ENCODE results near the gene GLG1.
A peak's percentile ranks its signal among the peaks of the same experiment; 100 is the strongest.

GLG1 gene

DNA sequence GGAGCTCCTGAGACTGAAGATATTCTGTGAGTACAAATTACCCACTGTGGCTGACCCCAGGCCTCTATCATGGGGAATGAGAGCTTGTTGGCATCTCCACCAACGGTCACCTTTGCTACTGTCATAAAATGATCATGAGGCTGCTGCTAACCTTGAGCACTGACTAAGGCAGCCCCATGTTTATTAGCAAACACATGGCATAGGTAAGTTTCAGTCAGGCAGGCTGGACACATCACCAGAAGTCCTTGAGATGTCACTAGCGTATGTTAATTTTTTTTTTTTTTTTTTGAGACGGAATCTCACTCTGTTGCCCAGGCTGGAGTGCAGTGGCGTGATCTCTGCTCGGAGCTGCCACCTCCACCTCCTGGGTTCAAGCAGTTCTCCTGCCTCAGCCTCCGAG, 1.5 kb upstream of the GLG1 start:
- no peak for DNase-seq

DNA sequence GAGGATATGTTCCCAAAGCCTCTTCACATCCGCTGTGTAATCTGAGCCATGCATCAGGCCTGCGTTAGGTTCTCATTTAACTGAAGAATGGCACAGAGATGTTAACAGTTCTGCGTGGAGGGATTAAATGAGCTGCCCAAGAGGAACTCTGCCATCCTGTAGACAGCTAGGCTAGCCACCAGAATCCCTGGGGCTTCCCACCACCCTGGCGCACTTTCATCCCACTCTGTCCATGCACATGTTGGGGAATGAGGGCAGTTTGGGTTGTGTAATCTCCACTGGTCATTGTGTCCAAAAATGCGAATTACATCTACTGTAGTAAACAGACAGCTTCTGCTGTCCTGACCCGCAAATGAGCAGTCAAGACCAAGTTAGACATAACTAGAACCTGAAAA, 1.0 kb upstream of the GLG1 start:
- DNase-seq: peak; percentile 28

DNA sequence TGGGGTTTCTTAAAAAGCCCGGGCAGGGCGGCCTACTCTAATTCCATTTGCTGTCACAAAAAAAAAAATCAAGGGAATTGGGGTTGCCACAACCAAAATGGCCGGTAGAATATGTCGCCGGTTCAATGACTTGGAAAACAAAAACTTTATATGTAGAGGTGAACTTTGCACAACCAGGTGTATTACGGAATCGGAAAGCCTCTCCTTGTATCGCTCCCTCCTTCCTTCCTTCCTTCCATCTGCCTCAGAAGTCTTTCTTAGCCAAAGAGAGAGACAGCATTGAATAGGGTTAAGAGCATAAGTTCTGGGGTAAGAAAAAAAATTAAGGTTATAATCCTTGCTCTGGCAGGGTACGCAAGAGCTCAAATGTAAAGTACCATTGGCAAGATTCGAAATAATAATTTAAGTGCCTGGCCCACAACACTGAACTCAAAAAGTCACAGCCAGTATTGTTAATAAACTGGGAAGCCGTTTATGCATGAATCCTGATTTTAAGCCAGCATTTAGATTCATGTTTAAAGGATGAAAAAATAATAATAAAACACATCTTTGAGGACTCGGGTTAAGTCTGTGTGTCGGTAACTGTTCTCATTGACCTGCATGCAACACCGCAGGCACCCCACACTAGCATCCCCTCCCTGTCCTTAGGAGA, 522 bp upstream of the GLG1 start:
- no peak for DNase-seq

DNA sequence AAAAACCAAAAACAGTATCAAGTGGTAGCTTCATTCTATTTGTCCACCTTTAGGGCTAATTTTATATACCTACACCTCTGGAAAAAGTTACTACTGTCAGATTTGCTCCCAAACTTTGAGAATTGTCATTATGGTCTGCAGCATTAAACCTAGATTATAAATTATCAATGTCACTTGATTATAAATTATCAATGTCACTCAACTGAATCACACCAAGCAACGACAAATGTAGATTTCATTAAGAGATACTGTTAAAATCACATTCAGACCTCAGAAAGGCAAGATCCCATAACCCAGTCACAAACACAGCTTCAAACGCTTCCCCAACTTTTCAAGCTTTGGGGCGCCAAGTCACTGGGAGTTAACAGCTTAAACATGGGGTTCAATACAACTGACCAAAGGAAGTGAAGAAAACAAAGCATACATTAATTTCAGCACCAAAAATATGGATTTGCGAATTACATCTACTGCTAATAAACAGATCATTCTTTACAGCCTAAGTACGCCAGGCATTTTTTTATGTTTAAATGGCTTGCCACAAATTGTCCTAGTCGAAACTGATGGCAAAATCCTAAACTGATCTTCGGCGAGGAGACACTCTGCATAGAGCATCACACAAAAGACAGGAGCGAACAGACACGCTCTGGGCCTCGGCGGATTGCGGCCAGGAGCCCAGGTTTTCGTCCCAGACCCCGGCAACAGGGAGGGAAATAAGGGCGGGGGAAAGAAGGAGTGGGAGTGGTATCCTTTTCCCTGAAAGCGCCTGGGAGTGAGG, 981 bp downstream of the GLG1 start:
- peak; percentile 34 for DNase-seq

DNA sequence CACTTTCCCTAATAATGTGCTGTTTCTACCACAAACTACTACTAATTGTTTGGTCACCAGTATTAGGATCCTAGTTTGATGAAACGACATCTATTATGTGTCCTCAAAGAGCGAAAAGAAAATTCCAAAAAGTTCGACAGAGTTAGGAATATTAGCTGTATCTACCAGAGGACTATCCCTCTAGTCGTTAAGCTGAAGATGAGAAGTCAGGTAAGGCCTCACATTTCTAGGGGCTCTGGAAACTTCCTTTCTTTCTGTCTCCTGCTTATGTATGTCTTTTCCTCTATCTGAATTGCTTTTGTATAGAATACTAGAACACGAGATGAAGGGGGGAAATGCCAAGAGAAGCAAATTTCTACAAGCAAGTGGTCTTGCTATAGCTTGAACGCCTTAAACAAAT, 1.6 kb downstream of the GLG1 start:
- DNase-seq: no peak

DNA sequence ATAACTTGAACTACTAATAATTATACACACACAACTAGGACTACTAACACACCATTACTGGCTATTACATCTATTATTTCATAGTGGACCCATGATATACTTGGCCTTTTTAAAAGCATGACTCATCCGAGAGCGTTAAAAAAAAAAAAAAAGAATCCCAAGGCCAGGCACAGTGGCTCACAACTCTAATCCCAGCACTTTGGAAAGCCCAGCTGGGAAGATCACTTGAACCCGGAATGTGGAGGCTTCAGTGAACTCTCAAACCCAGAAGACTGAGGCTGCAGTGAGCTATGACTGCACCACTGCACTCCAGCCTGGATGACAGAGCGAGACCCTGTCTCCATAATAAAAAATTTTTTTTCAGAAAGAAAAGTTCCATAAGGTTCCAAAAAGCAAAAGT, 3.1 kb downstream of the GLG1 start:
- no peak for DNase-seq

DNA sequence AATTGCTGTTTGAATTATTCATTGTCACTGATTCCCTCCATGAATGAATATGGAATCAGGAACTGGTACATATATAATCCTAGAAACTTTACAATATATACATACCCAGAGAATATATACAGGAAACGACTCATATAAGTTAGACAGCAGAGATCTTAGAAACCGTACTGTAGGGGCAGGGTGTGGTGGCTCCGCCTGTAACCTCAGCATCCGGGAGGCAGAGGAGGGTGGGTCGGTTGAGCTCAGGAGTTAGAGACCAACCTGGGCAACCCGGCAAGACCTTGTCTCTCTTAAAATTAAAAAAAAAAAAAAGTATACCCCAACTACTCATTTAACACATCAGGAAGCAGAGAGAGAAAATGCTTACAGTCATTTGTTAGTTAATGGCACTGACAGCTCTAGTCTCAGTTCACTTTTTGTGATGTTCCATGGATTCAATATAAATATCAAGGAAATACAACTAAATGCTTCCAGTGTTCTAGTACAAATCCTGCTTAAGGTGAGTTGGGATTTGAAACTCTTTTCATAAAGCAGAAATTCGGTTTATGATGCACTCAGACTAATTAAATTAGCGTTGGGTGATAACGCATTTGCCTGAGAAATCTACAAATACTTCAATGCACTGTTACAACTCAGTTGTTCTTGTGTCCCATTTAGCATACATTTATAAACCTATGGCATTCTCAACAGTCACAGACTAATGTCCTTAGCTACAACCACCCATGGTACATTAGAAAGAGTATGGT, 5.6 kb downstream of the GLG1 start:
- DNase-seq: no peak

DNA sequence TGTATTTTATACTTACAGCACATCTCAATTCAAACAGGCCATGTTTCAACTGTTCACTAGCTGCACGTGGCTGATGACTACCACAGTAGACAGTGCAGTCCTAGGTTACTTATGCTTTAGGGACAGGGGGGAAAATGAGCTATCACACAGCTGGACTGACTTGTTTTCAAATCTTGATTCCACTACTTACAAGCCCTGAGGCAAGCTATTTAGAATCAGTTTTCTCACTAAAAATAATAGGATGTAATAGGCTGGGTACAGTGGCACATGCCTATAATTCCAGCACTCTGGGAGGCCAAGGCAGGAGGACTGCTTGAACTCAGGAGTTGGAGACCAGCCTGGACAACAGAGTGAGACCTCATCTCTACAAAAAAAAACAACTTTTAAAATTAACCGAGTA, 10.3 kb downstream of the GLG1 start:
- no peak for DNase-seq

DNA sequence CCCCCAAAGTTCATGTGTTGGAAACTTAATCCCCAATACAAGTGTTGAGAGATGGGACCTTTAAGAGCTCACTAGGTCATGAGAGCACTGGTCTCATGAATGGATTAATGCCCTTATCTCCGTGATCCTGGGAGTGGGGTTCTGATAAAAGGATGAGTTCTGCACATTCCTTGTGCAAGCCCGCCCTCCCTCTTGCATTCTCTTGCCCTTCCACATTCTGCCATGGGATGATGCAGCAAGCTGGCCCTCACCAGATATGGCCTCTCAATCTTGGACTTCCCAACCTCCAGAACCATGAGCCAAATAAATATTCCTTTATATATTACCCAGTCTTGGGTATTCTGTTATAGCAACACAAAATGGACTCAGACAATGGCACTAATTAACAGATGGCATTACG, 14.1 kb downstream of the GLG1 start:
- no peak for DNase-seq

DNA sequence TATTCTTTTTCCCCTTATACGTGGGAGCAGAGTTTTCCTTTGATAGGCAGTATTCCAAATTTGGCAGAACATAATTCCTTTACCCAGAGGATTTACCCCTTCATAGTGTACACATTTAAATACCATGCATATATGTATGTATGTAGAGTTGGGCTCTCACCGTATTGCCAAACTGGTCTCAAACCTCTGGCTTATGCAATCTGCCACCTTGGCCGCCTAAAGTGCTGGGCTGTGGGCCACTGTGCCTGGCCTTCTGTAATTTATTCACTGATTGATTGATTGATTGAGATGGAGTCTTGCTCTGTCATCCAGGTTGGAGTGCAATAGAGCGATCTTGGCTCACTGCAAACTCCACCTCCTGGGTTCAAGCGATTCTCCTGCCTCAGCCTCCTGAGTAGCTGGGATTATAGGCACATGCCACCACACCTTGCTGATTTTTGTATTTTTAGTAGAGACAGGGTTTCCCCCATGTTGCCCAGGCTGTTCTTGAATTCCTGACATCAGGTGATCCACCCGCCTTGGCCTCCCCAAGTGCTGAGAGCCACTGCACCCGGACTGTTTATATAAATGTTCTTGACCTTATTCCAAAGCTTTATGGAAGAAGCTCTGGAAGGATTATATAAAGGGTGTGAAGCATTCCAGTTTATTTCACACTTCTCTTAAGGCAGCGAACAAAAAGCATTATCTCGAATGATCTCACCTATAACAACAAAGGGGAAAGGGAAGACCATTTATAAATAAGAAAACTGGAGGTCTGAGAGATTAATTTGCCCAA, 14.9 kb downstream of the GLG1 start:
- no peak for DNase-seq

DNA sequence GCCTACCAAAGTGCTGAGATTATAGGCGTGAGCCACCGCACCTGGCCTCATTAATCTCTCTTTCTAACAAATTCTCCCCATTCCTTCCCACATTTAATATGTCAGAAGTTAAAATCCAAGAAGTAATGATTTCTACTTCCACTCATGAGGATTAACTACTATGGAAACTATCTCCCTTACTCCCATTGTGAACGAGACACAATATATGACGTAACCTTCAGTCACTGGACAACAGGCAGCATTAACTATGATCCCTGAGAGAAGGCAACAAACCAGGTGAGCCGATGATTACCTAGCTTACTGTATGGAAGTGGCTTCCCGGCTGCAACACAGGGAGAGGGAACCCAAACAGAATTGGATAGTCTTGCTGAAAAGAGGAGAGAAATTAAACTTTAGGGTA, 20.0 kb downstream of the GLG1 start:
- no peak for DNase-seq

DNA sequence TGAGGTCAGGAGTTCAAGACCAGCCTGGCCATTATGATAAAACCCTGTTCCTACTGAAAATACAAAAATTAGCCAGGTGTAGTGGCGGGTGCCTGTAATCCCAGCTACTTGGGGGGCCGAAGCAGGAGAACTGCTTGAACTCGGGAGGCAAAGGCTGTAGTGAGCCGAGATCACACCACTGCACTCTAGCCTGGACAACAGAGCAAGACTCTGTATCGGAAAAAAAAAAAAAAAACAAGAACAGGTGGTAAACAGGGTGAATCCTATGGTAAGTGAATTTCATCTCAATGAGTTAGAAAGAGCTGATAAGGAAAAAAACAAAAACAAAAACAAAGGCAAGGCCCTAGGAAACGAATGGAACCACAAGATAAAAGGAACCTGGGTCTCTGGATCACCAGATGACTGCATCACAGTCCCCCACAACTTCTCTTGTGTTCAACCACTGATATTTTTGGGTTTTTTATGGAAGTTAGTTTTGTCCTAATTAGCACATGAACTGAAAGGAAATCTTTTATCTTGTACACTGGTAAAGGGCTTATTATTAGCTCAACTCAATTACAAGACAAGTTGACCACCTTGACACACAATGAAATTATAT, 21.0 kb downstream of the GLG1 start:
- no peak for DNase-seq

DNA sequence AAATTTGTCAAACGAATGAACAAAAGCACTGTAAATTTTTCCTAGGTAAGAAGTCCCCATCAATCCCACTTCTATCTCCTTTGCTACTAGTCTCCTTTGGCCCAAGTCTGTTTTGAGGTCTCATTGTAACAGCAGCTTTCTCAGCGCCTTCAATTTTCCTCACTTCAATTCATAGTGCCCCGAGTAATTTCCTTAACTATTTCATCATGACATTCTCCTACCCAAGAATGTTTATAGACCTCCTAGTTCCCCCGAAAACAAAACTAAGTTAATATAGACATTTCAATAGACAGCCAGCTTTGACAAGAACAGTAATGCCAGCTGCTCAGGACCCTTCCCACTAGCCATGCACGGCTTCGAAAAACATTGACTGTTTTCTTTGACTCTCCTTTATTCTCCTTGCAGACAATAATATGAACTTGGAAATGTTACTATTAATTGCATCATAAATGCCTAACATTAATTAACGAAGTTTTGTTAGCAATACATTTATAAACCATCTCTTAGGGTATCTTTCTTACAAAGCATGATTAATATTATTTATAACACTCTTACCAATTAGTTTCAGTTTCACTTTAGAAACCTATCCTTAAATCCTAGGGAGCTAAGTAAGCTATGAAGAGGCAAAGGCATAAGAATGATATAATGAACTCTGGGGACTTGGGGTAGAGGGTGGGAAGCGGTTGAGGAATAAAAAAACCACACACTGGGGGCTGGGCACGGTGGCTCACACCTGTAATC, 22.8 kb downstream of the GLG1 start:
- peak; percentile 46 for DNase-seq

DNA sequence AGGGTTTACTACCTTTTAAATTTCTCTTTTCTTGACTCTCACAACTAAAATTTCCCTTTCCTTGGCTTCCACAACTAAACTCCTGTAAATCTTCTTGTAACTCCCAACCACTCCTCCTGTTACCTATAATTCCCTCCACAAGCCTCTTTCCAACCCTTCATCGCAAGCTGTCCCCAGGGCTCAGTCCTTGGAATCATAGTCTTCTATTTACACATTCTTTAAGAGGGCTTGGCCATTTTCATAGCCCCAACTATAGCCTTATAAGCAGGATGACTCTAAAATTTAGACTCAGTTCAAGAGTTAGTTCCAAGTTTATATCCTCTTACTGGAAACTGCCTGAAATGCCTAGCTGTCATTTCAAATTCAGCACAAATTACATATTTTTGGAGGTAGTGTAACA, 23.9 kb downstream of the GLG1 start:
- DNase-seq: no peak

DNA sequence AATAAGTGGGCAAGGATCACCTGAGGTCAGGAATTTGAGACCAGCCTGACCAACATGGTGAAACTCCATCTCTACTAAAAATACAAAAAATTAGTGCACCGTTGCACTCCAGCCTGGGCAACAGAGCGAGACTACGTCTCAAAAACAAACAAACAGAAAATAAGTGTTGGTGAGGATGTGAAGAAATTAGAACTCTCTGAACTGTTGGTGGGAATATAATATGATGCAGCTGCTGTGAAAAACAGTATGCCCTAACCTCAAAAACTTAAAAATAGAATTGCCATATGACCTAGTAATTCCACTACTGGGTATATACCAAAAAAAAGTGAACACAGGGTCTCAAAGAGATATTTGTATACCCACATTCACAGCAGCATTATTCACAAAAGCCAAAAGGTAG, 26.1 kb downstream of the GLG1 start:
- no peak for DNase-seq

DNA sequence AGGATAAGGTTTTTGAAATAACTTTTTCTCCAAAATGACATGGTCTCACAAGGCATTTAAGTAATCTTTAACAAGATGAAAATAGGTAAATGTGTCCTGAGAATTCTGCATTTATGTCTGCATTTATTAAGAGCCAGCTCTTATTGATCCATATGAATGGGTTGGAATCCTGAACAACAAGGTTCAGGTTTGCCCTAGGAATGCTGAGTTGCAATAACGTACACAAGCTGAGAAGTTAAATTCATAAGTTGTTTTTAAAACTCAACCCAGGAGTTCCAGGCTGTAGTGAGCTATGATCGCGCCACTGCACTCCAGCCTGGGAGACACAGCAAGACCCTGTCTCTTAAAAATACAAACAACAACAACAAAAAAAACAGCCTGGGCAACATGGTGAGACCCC, 28.1 kb downstream of the GLG1 start:
- no peak for DNase-seq

DNA sequence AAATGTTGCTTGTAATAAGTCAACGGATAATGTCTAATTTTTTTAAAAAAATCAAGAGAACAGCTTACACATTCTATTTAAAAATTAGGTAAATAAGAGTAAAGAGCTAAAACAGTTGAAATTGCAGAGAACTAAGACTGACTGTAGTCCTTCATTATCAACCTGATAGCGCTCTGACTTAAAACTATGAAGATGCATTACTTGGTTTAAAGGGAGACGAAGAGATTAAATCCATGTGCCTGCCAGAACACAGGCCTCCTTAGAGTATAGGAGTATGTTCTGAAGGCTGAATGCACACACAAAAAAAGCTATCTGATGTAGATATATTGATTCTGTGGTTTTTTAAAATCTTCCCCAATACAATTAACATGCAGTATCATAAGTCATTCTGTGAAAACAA, 28.5 kb downstream of the GLG1 start:
- DNase-seq: no peak

DNA sequence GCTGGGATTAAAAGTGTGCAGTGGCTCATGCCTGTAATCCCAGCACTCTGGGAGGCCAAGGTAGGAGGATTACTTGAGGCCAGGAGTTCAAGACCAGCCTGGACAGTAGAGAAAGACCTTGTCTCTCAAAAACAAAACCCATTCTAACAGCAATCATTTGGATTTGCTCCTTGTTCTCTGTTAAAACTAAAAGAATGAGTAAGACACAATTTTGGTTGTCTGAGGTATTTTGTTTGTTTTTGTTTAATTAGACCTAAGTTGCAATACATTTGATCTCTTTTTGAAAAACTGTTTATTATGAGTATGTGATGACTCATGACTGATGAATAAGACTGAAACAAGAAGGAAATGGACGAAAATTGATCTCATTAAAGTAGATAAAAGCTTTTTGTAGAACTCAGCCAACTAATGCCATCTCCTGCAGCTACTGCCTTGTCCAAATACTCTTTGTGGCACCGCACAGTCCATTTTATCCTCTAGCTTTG, 29.0 kb downstream of the GLG1 start:
- DNase-seq: peak; percentile 61

DNA sequence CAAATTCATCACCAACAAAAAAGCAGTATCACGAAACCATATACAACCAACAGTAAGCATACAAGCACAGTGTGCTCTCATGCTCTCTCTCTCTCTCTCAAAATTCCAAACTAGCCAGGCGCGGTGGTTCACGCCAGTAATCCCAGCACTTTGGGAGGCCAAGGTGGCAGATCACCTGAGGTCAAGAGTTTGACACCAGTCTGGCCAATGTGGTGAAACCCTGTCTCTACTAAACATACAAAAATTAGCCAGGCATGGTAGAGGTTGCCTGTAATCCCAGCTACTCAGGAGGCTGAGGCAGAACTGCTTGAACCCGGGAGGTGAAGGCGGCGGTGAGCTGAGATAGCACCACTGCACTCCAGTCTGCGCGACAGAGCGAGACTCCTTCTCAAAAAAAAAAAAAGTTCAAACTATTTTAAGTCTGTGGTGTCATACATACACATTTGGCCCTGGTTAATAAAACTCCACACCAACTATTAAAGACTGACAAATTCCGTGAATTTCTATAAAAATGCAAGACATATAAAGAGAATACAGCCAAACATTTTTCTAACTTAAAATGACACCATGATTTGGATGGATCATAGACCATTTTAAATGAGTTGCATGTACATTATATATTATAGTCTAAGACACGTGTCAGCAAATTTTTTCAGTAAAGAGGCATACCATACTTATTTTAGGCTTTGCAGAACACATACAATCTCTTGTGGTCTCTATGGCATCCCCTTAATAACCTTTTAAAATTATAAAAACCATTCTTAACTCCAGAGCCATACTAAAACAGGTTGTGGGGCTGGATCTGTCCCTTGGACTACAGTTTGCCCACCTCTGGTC, 30.9 kb downstream of the GLG1 start:
- no peak for DNase-seq

DNA sequence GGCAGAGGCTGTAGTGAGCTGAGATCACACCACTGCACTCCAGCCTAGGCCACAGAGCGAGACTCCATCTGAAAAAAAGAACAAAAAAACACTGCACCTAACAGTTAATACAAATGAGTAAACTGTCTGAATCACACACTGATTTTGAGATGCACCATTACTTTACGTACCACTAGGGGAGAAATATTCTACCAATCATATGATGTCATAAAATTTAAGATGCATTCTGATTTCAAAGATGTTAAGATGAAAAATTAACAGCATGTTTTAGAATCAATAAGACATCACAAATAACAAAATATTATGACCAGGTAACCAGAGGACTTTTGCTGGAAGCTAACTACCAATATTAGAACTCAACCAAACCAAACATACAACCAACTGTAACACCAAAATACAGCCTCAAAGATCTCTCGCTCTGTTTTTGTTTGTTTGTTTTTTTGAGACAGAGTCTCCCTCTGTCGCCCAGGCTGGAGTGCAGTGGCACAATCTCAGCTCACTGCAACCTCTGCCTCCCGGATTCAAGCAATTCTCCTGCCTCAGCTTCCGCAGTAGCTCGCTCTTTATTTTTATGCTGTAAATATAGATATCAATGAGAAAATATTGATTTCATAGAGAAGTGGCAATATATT, 31.6 kb downstream of the GLG1 start:
- no peak for DNase-seq

Measured in fibroblast of skin of abdomen (primary cell).